HL-60 (cell line): Measurements from ENCODE around the gene MAP6.

Source experiments
- CTCF ChIP-seq: IDR thresholded peaks from one replicate; pipeline ENCODE4 v1.5.1; 2011; ENCODE audit warnings: low read length, control low read depth, inconsistent platforms; ENCODE audit not compliant: insufficient read depth
- GABPA ChIP-seq: IDR thresholded peaks from 2 replicates; pipeline ENCODE4 v1.6.1; 2012; ENCODE audit warnings: low read depth
- POLR2AphosphoS5 ChIP-seq: IDR thresholded peaks from 2 replicates; pipeline ENCODE4 v1.6.1; 2012; ENCODE audit warnings: low read depth
- REST ChIP-seq: IDR thresholded peaks from 2 replicates; pipeline ENCODE4 v1.6.1; 2012; ENCODE audit warnings: low read depth; ENCODE audit not compliant: insufficient replicate concordance
- SPI1 ChIP-seq: IDR thresholded peaks from 2 replicates; pipeline ENCODE4 v1.6.1; 2012; ENCODE audit warnings: low read depth, mild to moderate bottlenecking, borderline replicate concordance

GRCh38 chr11:75656044-75656727 lies 12.7 kb downstream of the MAP6 start:
- no peak for TF ChIP-seq GABPA
- no peak for TF ChIP-seq CTCF
- no peak for TF ChIP-seq REST
- no peak for TF ChIP-seq POLR2AphosphoS5
- TF ChIP-seq SPI1, result no peak
